Measurements from ENCODE around the gene CSF1R. TPM values are rescaled to one million over a fixed set of nuclear protein-coding genes. Genes with fewer than 3 reads are reported as not detected.
A peak's percentile ranks its signal among the peaks of the same experiment; 100 is the strongest.

CSF1R gene
- total and polyA plus RNA-seq, 2 of the 4 experiments (the other 2 are of a cell fraction), result 0.14 to 0.36 TPM

GRCh38 chr5:150134198-150134588, 47.8 kb upstream of the CSF1R start:
- H3K4me1 ChIP-seq (ENCODE audit: control insufficient read depth, insufficient read depth, low read length), result peaks cover 62% of the 10 kb centered on the region
- H3K23ac ChIP-seq (ENCODE audit: low read depth, low read length), result peak overlapping the region; percentile 74
- H3K27ac ChIP-seq (ENCODE audit: insufficient read depth, low read length), result peak overlapping the region; percentile 98; the same call in 1 of the 2 replicates
- H2AK5ac ChIP-seq (ENCODE audit: low read depth, low read length), result peak overlapping the region; percentile 100
- H3K9me3 ChIP-seq (ENCODE audit: control insufficient read depth, insufficient read depth, low read length), result no peaks in the 10 kb centered on the region
- DNase-seq (no peak), ATAC-seq (ENCODE audit: low read depth) (no peak)
- peaks cover 76% of the 10 kb centered on the region for H3K36me3 ChIP-seq (ENCODE audit: control insufficient read depth, insufficient read depth, low read length)
- H3K9ac ChIP-seq (ENCODE audit: low read depth, low read length), result peak overlapping the region; percentile 11; the same call in 1 of the 2 replicates
- peak overlapping the region; percentile 79; the same call in 2 of the 3 replicates for H2BK15ac ChIP-seq (ENCODE audit: low read depth, low read length)
- peaks cover 33% of the 10 kb centered on the region for H3K9me1 ChIP-seq (ENCODE audit: insufficient read depth, low read length)
- no peak overlapping the region for H3K4me3 ChIP-seq (ENCODE audit: insufficient read depth, low read depth, low read length)
- H3K18ac ChIP-seq (ENCODE audit: low read depth, low read length), result no peak overlapping the region
- dilution Hi-C loops (cut with HindIII; ENCODE audit: low sequenced_read_pairs, unreplicated experiment) (no loop called here), in situ Hi-C loops (cut with MboI; ENCODE audit: low sequenced_read_pairs) (no loop called here), intact Hi-C loops (cut with micrococcal nuclease) (no loop called here)
- ChIA-PET POLR2A (ENCODE audit: unreplicated experiment) (interaction anchor here (0.6 kb wide), 2 partner anchors 69 to 95 kb away, joined by 3 read pairs; no protein-coding TSS in a partner anchor), CTCF (no interaction called here)
- WGBS, 2 experiments (ENCODE audit: extremely low coverage in 2 of 2, insufficient read length in 1 of 2), result no CpG with 5 or more reads among the region's 7 CpGs
- BruUV-seq (replicated peaks), result no TSS peak
- peak overlapping the region; percentile 98 for H2BK5ac ChIP-seq (ENCODE audit: low read depth, low read length, poor library complexity, severe bottlenecking)
- peak overlapping the region; percentile 10 for H2AK9ac ChIP-seq (replicated peaks; ENCODE audit: low read depth, low read length, poor library complexity)
- H4K5ac ChIP-seq (ENCODE audit: low read depth, low read length), result no peak overlapping the region; the same call in 1 of the 2 replicates
- peak overlapping the region; percentile 99 for H2BK120ac ChIP-seq (ENCODE audit: low read depth, low read length)
- no peak overlapping the region for H3K4me2 ChIP-seq (ENCODE audit: low read depth, low read length)
- H3K27me3 ChIP-seq (ENCODE audit: control insufficient read depth, insufficient read depth, low read length), result no peaks in the 10 kb centered on the region
- peak overlapping the region; percentile 100 for H4K91ac ChIP-seq (ENCODE audit: insufficient read depth, low read depth, low read length)
- peak overlapping the region; percentile 48; the same call in 1 of the 2 replicates for H3K14ac ChIP-seq (replicated peaks; ENCODE audit: low read depth, low read length)
- H3K56ac ChIP-seq (ENCODE audit: extremely low read depth, insufficient read depth, low read length), result 0 out of 2 replicates have a peak overlapping the region, but pooled peaks have one; percentile 10
- H2BK20ac ChIP-seq (ENCODE audit: low read depth, low read length), result peak overlapping the region; percentile 54
- H3K79me1 ChIP-seq (ENCODE audit: low read depth in 1 of 2, low read length in 2 of 2), result peaks cover 41 to 92% of the 10 kb centered on the region in 2 experiments
- peak overlapping the region; percentile 25 to 79; a peak in 2 of 4 replicates for H4K8ac ChIP-seq (ENCODE audit: low read depth in 2 of 2, low read length in 2 of 2)
- no peak overlapping the region for H2AFZ ChIP-seq (replicated peaks; ENCODE audit: low read length, poor library complexity)
- peak overlapping the region; percentile 100 for H3K4ac ChIP-seq (ENCODE audit: low read depth, low read length)
- H4K20me1 ChIP-seq (ENCODE audit: insufficient read depth, low read length), result no peaks in the 10 kb centered on the region
- no peak for TF ChIP-seq RAD21 (IDR thresholded peaks at IDR 0.05; ENCODE audit: low read length)
